Measurements from ENCODE around the gene DDX46.
A peak's percentile ranks its signal among the peaks of the same experiment; 100 is the strongest.
"Not testable (repeated sequence)": the region's sequence is repeated elsewhere in the genome, so short reads cannot be mapped to it uniquely, and the experiment has no call there.

DDX46 gene

GRCh38 chr5:134758504-134759341 is at the start of gene DDX46:
Gene DDX46 (plus strand): TSS chr5:134758779. CDS start chr5:134758939, 160 bp downstream.
- no peaks in the 10 kb centered on the region for H3K9me3 ChIP-seq (ENCODE audit: control insufficient read depth, insufficient read depth, low read length)
- H3K4me3 ChIP-seq (ENCODE audit: low read depth, low read length): peak within 1 kb of the TSS; percentile 98
- peak within 1 kb of the TSS; percentile 97 for H3K9ac ChIP-seq (ENCODE audit: low read depth, low read length)
- H3K27me3 ChIP-seq (ENCODE audit: control insufficient read depth, insufficient read depth, low read length): peaks cover 7% of the 10 kb centered on the region
- H3K4me1 ChIP-seq (ENCODE audit: control insufficient read depth, insufficient read depth, low read length): peaks cover 2% of the 10 kb centered on the region
- H3K36me3 ChIP-seq (ENCODE audit: control insufficient read depth, insufficient read depth, low read length): peaks cover 2% of the 10 kb centered on the region

- H3K9me3 ChIP-seq (ENCODE audit: control insufficient read depth, insufficient read depth, low read length): no peaks in the 10 kb centered on the region
- no peak overlapping the region for H3K4me3 ChIP-seq (ENCODE audit: low read depth, low read length)
- H3K27me3 ChIP-seq (ENCODE audit: control insufficient read depth, insufficient read depth, low read length): no peaks in the 10 kb centered on the region
- H3K9ac ChIP-seq (ENCODE audit: low read depth, low read length): no peak overlapping the region
- peaks cover 15% of the 10 kb centered on the region for H3K36me3 ChIP-seq (ENCODE audit: control insufficient read depth, insufficient read depth, low read length)
- H3K4me1 ChIP-seq (ENCODE audit: control insufficient read depth, insufficient read depth, low read length): no peaks in the 10 kb centered on the region
Observed at GRCh38 chr5:134714120-134714519, 44.5 kb upstream of the DDX46 start.

GRCh38 chr5:134714541-134714940 is 44.0 kb upstream of the DDX46 start:
- H3K9me3 ChIP-seq (ENCODE audit: control insufficient read depth, insufficient read depth, low read length): no peaks in the 10 kb centered on the region
- no peak overlapping the region for H3K9ac ChIP-seq (ENCODE audit: low read depth, low read length)
- no peaks in the 10 kb centered on the region for H3K4me1 ChIP-seq (ENCODE audit: control insufficient read depth, insufficient read depth, low read length)
- no peaks in the 10 kb centered on the region for H3K27me3 ChIP-seq (ENCODE audit: control insufficient read depth, insufficient read depth, low read length)
- peaks cover 16% of the 10 kb centered on the region for H3K36me3 ChIP-seq (ENCODE audit: control insufficient read depth, insufficient read depth, low read length)
- H3K4me3 ChIP-seq (ENCODE audit: low read depth, low read length): no peak overlapping the region

GRCh38 chr5:134715466-134715865 is 43.1 kb upstream of the DDX46 start:
- H3K9me3 ChIP-seq (ENCODE audit: control insufficient read depth, insufficient read depth, low read length); H3K4me1 ChIP-seq (ENCODE audit: control insufficient read depth, insufficient read depth, low read length); H3K4me3 ChIP-seq (ENCODE audit: low read depth, low read length); H3K9ac ChIP-seq (ENCODE audit: low read depth, low read length); H3K27me3 ChIP-seq (ENCODE audit: control insufficient read depth, insufficient read depth, low read length): not testable (repeated sequence)
- peaks cover 13% of the 10 kb centered on the region for H3K36me3 ChIP-seq (ENCODE audit: control insufficient read depth, insufficient read depth, low read length)

- Histone ChIP-seq H3K4me3 (ENCODE audit: low read depth, low read length) (no peak overlapping the region), H3K9ac (ENCODE audit: low read depth, low read length) (no peak overlapping the region), H3K4me1 (ENCODE audit: control insufficient read depth, insufficient read depth, low read length) (no peaks in the 10 kb centered on the region), H3K27me3 (ENCODE audit: control insufficient read depth, insufficient read depth, low read length) (no peaks in the 10 kb centered on the region), H3K9me3 (ENCODE audit: control insufficient read depth, insufficient read depth, low read length) (no peaks in the 10 kb centered on the region), H3K36me3 (ENCODE audit: control insufficient read depth, insufficient read depth, low read length) (peaks cover 24% of the 10 kb centered on the region)
Observed at GRCh38 chr5:134724872-134725271, 33.7 kb upstream of the DDX46 start.

- no peak overlapping the region for H3K4me3 ChIP-seq (ENCODE audit: low read depth, low read length)
- H3K4me1 ChIP-seq (ENCODE audit: control insufficient read depth, insufficient read depth, low read length): no peaks in the 10 kb centered on the region
- H3K36me3 ChIP-seq (ENCODE audit: control insufficient read depth, insufficient read depth, low read length): no peaks in the 10 kb centered on the region
- H3K9ac ChIP-seq (ENCODE audit: low read depth, low read length): no peak overlapping the region
- no peaks in the 10 kb centered on the region for H3K9me3 ChIP-seq (ENCODE audit: control insufficient read depth, insufficient read depth, low read length)
- no peaks in the 10 kb centered on the region for H3K27me3 ChIP-seq (ENCODE audit: control insufficient read depth, insufficient read depth, low read length)
Observed at GRCh38 chr5:134732819-134733218, 25.8 kb upstream of the DDX46 start.

GRCh38 chr5:134735243-134735642 is 23.3 kb upstream of the DDX46 start:
- no peak overlapping the region for H3K4me3 ChIP-seq (ENCODE audit: low read depth, low read length)

GRCh38 chr5:134736173-134736812 is 22.3 kb upstream of the DDX46 start:
- Histone ChIP-seq H3K9ac (ENCODE audit: low read depth, low read length) (no peak overlapping the region), H3K9me3 (ENCODE audit: control insufficient read depth, insufficient read depth, low read length) (no peaks in the 10 kb centered on the region), H3K4me3 (ENCODE audit: low read depth, low read length) (no peak overlapping the region), H3K27me3 (ENCODE audit: control insufficient read depth, insufficient read depth, low read length) (no peaks in the 10 kb centered on the region), H3K36me3 (ENCODE audit: control insufficient read depth, insufficient read depth, low read length) (no peaks in the 10 kb centered on the region), H3K4me1 (ENCODE audit: control insufficient read depth, insufficient read depth, low read length) (no peaks in the 10 kb centered on the region)

More at GRCh38 chr5:134735243-134735642, 23.3 kb upstream of the DDX46 start:
- Histone ChIP-seq H3K27me3 (ENCODE audit: control insufficient read depth, insufficient read depth, low read length) (no peaks in the 10 kb centered on the region), H3K9ac (ENCODE audit: low read depth, low read length) (no peak overlapping the region), H3K9me3 (ENCODE audit: control insufficient read depth, insufficient read depth, low read length) (no peaks in the 10 kb centered on the region), H3K4me1 (ENCODE audit: control insufficient read depth, insufficient read depth, low read length) (no peaks in the 10 kb centered on the region), H3K36me3 (ENCODE audit: control insufficient read depth, insufficient read depth, low read length) (no peaks in the 10 kb centered on the region)

GRCh38 chr5:134738133-134738962 is 20.2 kb upstream of the DDX46 start, which contains the start of gene CAMLG:
Gene CAMLG (plus strand): TSS chr5:134738548. CDS start chr5:134738621, 73 bp downstream.
- Histone ChIP-seq H3K4me3 (ENCODE audit: low read depth, low read length) (peak within 1 kb of the TSS; percentile 94), H3K27me3 (ENCODE audit: control insufficient read depth, insufficient read depth, low read length) (no peaks in the 10 kb centered on the region), H3K4me1 (ENCODE audit: control insufficient read depth, insufficient read depth, low read length) (no peaks in the 10 kb centered on the region), H3K36me3 (ENCODE audit: control insufficient read depth, insufficient read depth, low read length) (no peaks in the 10 kb centered on the region), H3K9ac (ENCODE audit: low read depth, low read length) (peak within 1 kb of the TSS; percentile 87), H3K9me3 (ENCODE audit: control insufficient read depth, insufficient read depth, low read length) (no peaks in the 10 kb centered on the region)

- H3K36me3 ChIP-seq (ENCODE audit: control insufficient read depth, insufficient read depth, low read length): no peaks in the 10 kb centered on the region
- H3K4me3 ChIP-seq (ENCODE audit: low read depth, low read length): peak overlapping the region; percentile 94
- no peaks in the 10 kb centered on the region for H3K4me1 ChIP-seq (ENCODE audit: control insufficient read depth, insufficient read depth, low read length)
- H3K9me3 ChIP-seq (ENCODE audit: control insufficient read depth, insufficient read depth, low read length): no peaks in the 10 kb centered on the region
- H3K9ac ChIP-seq (ENCODE audit: low read depth, low read length): peak overlapping the region; percentile 87
- H3K27me3 ChIP-seq (ENCODE audit: control insufficient read depth, insufficient read depth, low read length): no peaks in the 10 kb centered on the region
Observed at GRCh38 chr5:134738963-134739661, 19.5 kb upstream of the DDX46 start.

- H3K36me3 ChIP-seq (ENCODE audit: control insufficient read depth, insufficient read depth, low read length): no peaks in the 10 kb centered on the region
- no peaks in the 10 kb centered on the region for H3K4me1 ChIP-seq (ENCODE audit: control insufficient read depth, insufficient read depth, low read length)
- no peak overlapping the region for H3K4me3 ChIP-seq (ENCODE audit: low read depth, low read length)
- no peak overlapping the region for H3K9ac ChIP-seq (ENCODE audit: low read depth, low read length)
- H3K27me3 ChIP-seq (ENCODE audit: control insufficient read depth, insufficient read depth, low read length): no peaks in the 10 kb centered on the region
- H3K9me3 ChIP-seq (ENCODE audit: control insufficient read depth, insufficient read depth, low read length): no peaks in the 10 kb centered on the region
Observed at GRCh38 chr5:134741052-134741451, 17.5 kb upstream of the DDX46 start.

All from iPS-15b (cell line).